Activated gamma-delta T cell (primary cell): ENCODE measurements around the gene MYO1C.
"Not testable (repeated sequence)": the region's sequence is repeated elsewhere in the genome, so short reads cannot be mapped to it uniquely, and the experiment has no call there.

Experiments used
- DNase-seq: peaks from one replicate; lab custom pipeline; 2025; lab: John Stamatoyannopoulos, UW

Gene MYO1C

GRCh38 chr17:1423456-1424135 lies 68.9 kb downstream of the MYO1C start:
- DNase-seq: no peak

GRCh38 chr17:1422885-1423284 lies 69.6 kb downstream of the MYO1C start:
- no peak for DNase-seq

- no peak for DNase-seq
These were observed 71.0 kb downstream of the MYO1C start for GRCh38 chr17:1421470-1421869.

GRCh38 chr17:1420981-1421380 lies 71.5 kb downstream of the MYO1C start:
- no peak for DNase-seq

- DNase-seq: no peak
These were observed 72.3 kb downstream of the MYO1C start for GRCh38 chr17:1420163-1420562.

- DNase-seq: not testable (repeated sequence)
These were observed 74.0 kb downstream of the MYO1C start for GRCh38 chr17:1418476-1418875.

GRCh38 chr17:1416414-1416813 lies 76.1 kb downstream of the MYO1C start:
- DNase-seq: no peak

GRCh38 chr17:1414634-1415033 lies 77.9 kb downstream of the MYO1C start:
- no peak for DNase-seq
